Immature natural killer cell (primary cell): ENCODE data around the gene FOXF1. TPM values are rescaled to one million over a fixed set of nuclear protein-coding genes. Genes with fewer than 3 reads are reported as not detected.

Source experiments
- DNase-seq, 3 donors: peaks; one replicate each; pipeline ENCODE4 v3.0.0; 2022; ENCODE audit warnings: mixed read lengths in 1 of 3
- H3K27ac Mint-ChIP-seq, 6 donors: one replicate each; pipeline ENCODE4 v1.8.0; 2020; ENCODE audit warnings: mixed read lengths in 6 of 6, mild to moderate bottlenecking in 5 of 6, inconsistent platforms in 4 of 6, moderate library complexity in 3 of 6
- H3K27me3 Mint-ChIP-seq, 3 donors: one replicate each; pipeline ENCODE4 v1.8.0; 2020 to 2021; ENCODE audit warnings: low read depth in 3 of 3, mild to moderate bottlenecking in 3 of 3, mixed read lengths in 3 of 3, moderate library complexity in 3 of 3, inconsistent platforms in 1 of 3
- H3K36me3 Mint-ChIP-seq, 3 donors: one replicate each; pipeline ENCODE4 v1.8.0; 2020; ENCODE audit warnings: mixed read lengths in 3 of 3, inconsistent platforms in 2 of 3, mild to moderate bottlenecking in 2 of 3
- H3K4me1 Mint-ChIP-seq, 2 donors: one replicate each; pipeline ENCODE4 v1.8.0; 2020; ENCODE audit warnings: inconsistent platforms in 2 of 2, mild to moderate bottlenecking in 2 of 2, mixed read lengths in 2 of 2, moderate library complexity in 1 of 2
- H3K4me3 Mint-ChIP-seq, 5 donors: one replicate each; pipeline ENCODE4 v1.8.0; 2020; ENCODE audit warnings: mild to moderate bottlenecking in 5 of 5, mixed read lengths in 5 of 5, inconsistent platforms in 3 of 5, moderate library complexity in 3 of 5
- H3K9me3 Mint-ChIP-seq, 6 donors: one replicate each; pipeline ENCODE4 v1.8.0; 2020; ENCODE audit warnings: mild to moderate bottlenecking in 6 of 6, mixed read lengths in 6 of 6, inconsistent platforms in 4 of 6, moderate library complexity in 3 of 6
- polyA plus RNA-seq, 3 donors: library from polyadenylated mRNA; unstranded; fragments of 300-500 nt; fragmentation: Illumina TruSeq; gene quantifications; one replicate each; pipeline ENCODE4 v1.2.3, GENCODE V29; 2021

FOXF1 gene
- not detected for polyA plus RNA-seq

- peaks cover 0 to 2% (median 0%) of the 10 kb centered on the region in 6 donors for H3K9me3 Mint-ChIP-seq
- H3K4me3 Mint-ChIP-seq = peak within 1 kb of the TSS in 4 of 5 donors; percentile 54 to 91 (median 78)
- peak within 1 kb of the TSS in 1 of 6 donors; percentile 59 for H3K27ac Mint-ChIP-seq
- H3K4me1 Mint-ChIP-seq = peaks cover 13 to 29% of the 10 kb centered on the region in 2 donors
- peaks cover 0 to 11% (median 3%) of the 10 kb centered on the region in 3 donors for H3K36me3 Mint-ChIP-seq
- no peak for DNase-seq
- H3K27me3 Mint-ChIP-seq = peaks cover 25 to 37% (median 29%) of the 10 kb centered on the region in 3 donors
Measured at GRCh38 chr16:86510465-86511261, at the start of gene FOXF1. Gene FOXF1 (plus strand): TSS chr16:86510527. CDS start chr16:86510570, 43 bp downstream.

GRCh38 chr16:86461037-86461436 lies 49.3 kb upstream of the FOXF1 start:
- Mint-ChIP-seq H3K36me3 (no peaks in the 10 kb centered on the region), H3K27ac (no peak overlapping the region), H3K4me1 (no peaks in the 10 kb centered on the region), H3K9me3 (peaks cover 0 to 2% (median 0%) of the 10 kb centered on the region in 6 donors), H3K4me3 (no peak overlapping the region), H3K27me3 (peaks cover 0 to 4% (median 0%) of the 10 kb centered on the region in 3 donors)
- DNase-seq = no peak

GRCh38 chr16:86462334-86463084 lies 47.8 kb upstream of the FOXF1 start:
- Mint-ChIP-seq H3K4me3 (no peak overlapping the region), H3K9me3 (peaks cover 0 to 4% (median 0%) of the 10 kb centered on the region in 6 donors), H3K4me1 (no peaks in the 10 kb centered on the region), H3K27me3 (peaks cover 0 to 2% (median 0%) of the 10 kb centered on the region in 3 donors), H3K36me3 (no peaks in the 10 kb centered on the region), H3K27ac (no peak overlapping the region)
- no peak for DNase-seq

GRCh38 chr16:86464044-86464443 lies 46.3 kb upstream of the FOXF1 start:
- H3K36me3 Mint-ChIP-seq = no peaks in the 10 kb centered on the region
- H3K4me1 Mint-ChIP-seq = no peaks in the 10 kb centered on the region
- peaks cover 0 to 2% (median 2%) of the 10 kb centered on the region in 3 donors for H3K27me3 Mint-ChIP-seq
- H3K9me3 Mint-ChIP-seq = peaks cover 0 to 4% (median 0%) of the 10 kb centered on the region in 6 donors
- H3K27ac Mint-ChIP-seq = no peak overlapping the region
- H3K4me3 Mint-ChIP-seq = no peak overlapping the region
- DNase-seq = no peak

GRCh38 chr16:86465434-86465833 lies 44.9 kb upstream of the FOXF1 start:
- Mint-ChIP-seq H3K9me3 (peaks cover 0 to 4% (median 0%) of the 10 kb centered on the region in 6 donors), H3K36me3 (no peaks in the 10 kb centered on the region), H3K4me3 (no peak overlapping the region), H3K27ac (no peak overlapping the region), H3K27me3 (peaks cover 2 to 3% (median 2%) of the 10 kb centered on the region in 3 donors), H3K4me1 (no peaks in the 10 kb centered on the region)
- no peak for DNase-seq

- Mint-ChIP-seq H3K27me3 (peaks cover 2 to 6% (median 2%) of the 10 kb centered on the region in 3 donors), H3K4me3 (no peak overlapping the region), H3K9me3 (peaks cover 0 to 4% (median 0%) of the 10 kb centered on the region in 6 donors), H3K36me3 (no peaks in the 10 kb centered on the region), H3K27ac (no peak overlapping the region), H3K4me1 (no peaks in the 10 kb centered on the region)
- no peak for DNase-seq
Measured at GRCh38 chr16:86466696-86467406, 43.5 kb upstream of the FOXF1 start.

- Mint-ChIP-seq H3K27me3 (peaks cover 2 to 6% (median 2%) of the 10 kb centered on the region in 3 donors), H3K36me3 (no peaks in the 10 kb centered on the region), H3K27ac (no peak overlapping the region), H3K4me3 (no peak overlapping the region), H3K4me1 (no peaks in the 10 kb centered on the region), H3K9me3 (peaks cover 0 to 4% (median 0%) of the 10 kb centered on the region in 6 donors)
- DNase-seq = no peak
Measured at GRCh38 chr16:86467490-86467889, 42.8 kb upstream of the FOXF1 start.

GRCh38 chr16:86470964-86471363 lies 39.4 kb upstream of the FOXF1 start:
- Mint-ChIP-seq H3K4me3 (no peak overlapping the region), H3K36me3 (no peaks in the 10 kb centered on the region), H3K9me3 (peaks cover 0 to 2% (median 0%) of the 10 kb centered on the region in 6 donors), H3K27me3 (peaks cover 2 to 11% (median 8%) of the 10 kb centered on the region in 3 donors), H3K4me1 (no peaks in the 10 kb centered on the region), H3K27ac (no peak overlapping the region)
- no peak for DNase-seq

GRCh38 chr16:86471896-86472295 lies 38.4 kb upstream of the FOXF1 start:
- H3K4me3 Mint-ChIP-seq = no peak overlapping the region
- DNase-seq = no peak
- H3K27ac Mint-ChIP-seq = no peak overlapping the region
- peaks cover 0 to 2% (median 0%) of the 10 kb centered on the region in 6 donors for H3K9me3 Mint-ChIP-seq
- H3K4me1 Mint-ChIP-seq = no peaks in the 10 kb centered on the region
- peaks cover 2 to 13% (median 11%) of the 10 kb centered on the region in 3 donors for H3K27me3 Mint-ChIP-seq
- H3K36me3 Mint-ChIP-seq = no peaks in the 10 kb centered on the region

- no peak overlapping the region for H3K4me3 Mint-ChIP-seq
- no peak overlapping the region for H3K27ac Mint-ChIP-seq
- H3K36me3 Mint-ChIP-seq = no peaks in the 10 kb centered on the region
- H3K27me3 Mint-ChIP-seq = peaks cover 4 to 14% (median 11%) of the 10 kb centered on the region in 3 donors
- no peak for DNase-seq
- no peaks in the 10 kb centered on the region for H3K9me3 Mint-ChIP-seq
- no peaks in the 10 kb centered on the region for H3K4me1 Mint-ChIP-seq
Measured at GRCh38 chr16:86472366-86472765, 38.0 kb upstream of the FOXF1 start.

- Mint-ChIP-seq H3K4me3 (no peak overlapping the region), H3K27ac (no peak overlapping the region), H3K4me1 (no peaks in the 10 kb centered on the region), H3K36me3 (no peaks in the 10 kb centered on the region), H3K27me3 (peaks cover 4 to 29% (median 10%) of the 10 kb centered on the region in 3 donors), H3K9me3 (no peaks in the 10 kb centered on the region)
- no peak for DNase-seq
Measured at GRCh38 chr16:86476956-86477534, 33.3 kb upstream of the FOXF1 start.

GRCh38 chr16:86477642-86478041 lies 32.7 kb upstream of the FOXF1 start:
- no peaks in the 10 kb centered on the region for H3K36me3 Mint-ChIP-seq
- H3K27me3 Mint-ChIP-seq = peaks cover 4 to 29% (median 10%) of the 10 kb centered on the region in 3 donors

GRCh38 chr16:86478779-86479178 lies 31.5 kb upstream of the FOXF1 start:
- DNase-seq = no peak
- H3K4me3 Mint-ChIP-seq = no peak overlapping the region

More at GRCh38 chr16:86477642-86478041, 32.7 kb upstream of the FOXF1 start:
- Mint-ChIP-seq H3K27ac (no peak overlapping the region), H3K4me1 (no peaks in the 10 kb centered on the region), H3K4me3 (no peak overlapping the region), H3K9me3 (no peaks in the 10 kb centered on the region)
- no peak for DNase-seq

More at GRCh38 chr16:86478779-86479178, 31.5 kb upstream of the FOXF1 start:
- Mint-ChIP-seq H3K27ac (no peak overlapping the region), H3K9me3 (no peaks in the 10 kb centered on the region), H3K36me3 (no peaks in the 10 kb centered on the region), H3K4me1 (no peaks in the 10 kb centered on the region), H3K27me3 (peaks cover 2 to 29% (median 3%) of the 10 kb centered on the region in 3 donors)
